ENCODE data around the gene CALD1. TPM values are rescaled to one million over a fixed set of nuclear protein-coding genes. Genes with fewer than 3 reads are reported as not detected.

CALD1 gene
- total and polyA plus RNA-seq, 2 experiments from 2014 or later: 132 to 842 TPM

DNA sequence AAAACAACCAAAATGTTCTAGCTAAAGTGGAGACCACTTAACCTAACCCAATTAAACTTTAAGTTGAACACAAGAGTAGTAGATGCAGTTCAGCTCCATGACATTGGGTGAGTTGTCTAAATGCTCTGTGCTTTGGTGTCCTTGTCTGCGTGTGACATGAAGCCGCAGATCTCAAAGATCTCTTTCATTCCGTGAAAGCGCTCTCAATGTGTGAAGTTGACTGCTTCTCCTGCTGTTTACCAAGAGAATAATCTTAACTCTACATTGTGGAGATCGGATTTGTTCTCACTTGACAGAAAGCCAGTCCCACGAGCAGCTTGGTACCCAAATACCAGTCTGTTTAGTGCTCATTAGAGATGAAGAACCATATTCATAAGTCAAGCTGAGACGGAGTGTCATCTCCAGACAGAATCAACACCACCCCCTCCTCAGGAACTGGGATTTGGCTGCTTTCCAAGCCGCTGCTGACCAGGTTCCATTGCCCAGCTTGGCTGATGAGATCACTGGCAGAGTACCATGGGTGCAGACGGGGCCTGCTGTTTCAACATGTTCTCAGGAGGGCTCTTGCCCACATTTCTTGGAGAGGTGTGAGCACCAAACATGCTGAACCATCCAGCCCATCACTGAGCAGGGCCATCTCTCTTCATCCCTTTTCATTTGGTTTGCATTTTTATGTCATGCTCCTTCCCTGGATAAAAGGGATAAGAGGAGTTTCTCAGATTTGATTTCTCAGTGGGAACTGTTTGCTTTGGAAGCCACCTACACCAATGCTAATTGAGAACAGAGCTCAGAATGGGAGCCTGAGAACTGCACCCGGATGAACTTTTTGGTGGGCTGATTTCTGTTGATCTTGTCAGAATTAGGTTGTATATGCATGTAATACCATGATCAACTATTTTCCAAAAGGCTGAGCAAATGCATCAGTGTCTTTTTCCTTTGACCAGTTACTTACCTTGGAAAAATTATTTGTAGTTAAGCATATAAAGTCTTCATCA lies 111.1 kb downstream of the CALD1 start:
- Histone ChIP-seq H3K4me3 (peak overlapping the region; percentile 51), H3K9me2 (ENCODE audit: insufficient read depth) (no peaks in the 10 kb centered on the region), H3K79me2 (replicated peaks; ENCODE audit: insufficient read depth) (peaks cover 39% of the 10 kb centered on the region), H3F3A (replicated peaks; ENCODE audit: low read depth) (no peaks in the 10 kb centered on the region), H3K4me1 (ENCODE audit: insufficient read depth) (peaks cover 13% of the 10 kb centered on the region; the same call in 1 of the 2 replicates), H2AFZ (no peak overlapping the region), H3K27ac (ENCODE audit: low read depth) (no peak overlapping the region), H3K27me3 (ENCODE audit: insufficient read depth) (no peaks in the 10 kb centered on the region), H3K4me2 (peak overlapping the region; percentile 78), H3K36me3 (ENCODE audit: insufficient read depth) (peaks cover 5% of the 10 kb centered on the region; the same call in 1 of the 2 replicates), H4K20me1 (replicated peaks; ENCODE audit: insufficient read depth) (no peaks in the 10 kb centered on the region; the same call in 1 of the 2 replicates)
- no peak for ATAC-seq
- no peak for DNase-seq (ENCODE audit: low spot score)
- no peak for TF ChIP-seq STAT1 (IDR thresholded peaks at IDR 0.05; ENCODE audit: unreplicated experiment)
- TF ChIP-seq ZNF331 (CRISPR knock-in tag; IDR thresholded peaks at IDR 0.05; ENCODE audit: low read depth): no peak
- TF ChIP-seq EZH2 (IDR thresholded peaks at IDR 0.05; ENCODE audit: low read depth, unreplicated experiment): no peak
- TF ChIP-seq, protein P1, sequence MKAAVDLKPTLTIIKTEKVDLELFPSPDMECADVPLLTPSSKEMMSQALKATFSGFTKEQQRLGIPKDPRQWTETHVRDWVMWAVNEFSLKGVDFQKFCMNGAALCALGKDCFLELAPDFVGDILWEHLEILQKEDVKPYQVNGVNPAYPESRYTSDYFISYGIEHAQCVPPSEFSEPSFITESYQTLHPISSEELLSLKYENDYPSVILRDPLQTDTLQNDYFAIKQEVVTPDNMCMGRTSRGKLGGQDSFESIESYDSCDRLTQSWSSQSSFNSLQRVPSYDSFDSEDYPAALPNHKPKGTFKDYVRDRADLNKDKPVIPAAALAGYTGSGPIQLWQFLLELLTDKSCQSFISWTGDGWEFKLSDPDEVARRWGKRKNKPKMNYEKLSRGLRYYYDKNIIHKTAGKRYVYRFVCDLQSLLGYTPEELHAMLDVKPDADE (IDR thresholded peaks at IDR 0.05): no peak
- no peak for TF ChIP-seq JUNB (IDR thresholded peaks at IDR 0.05; ENCODE audit: unreplicated experiment)
- TF ChIP-seq, protein P2, sequence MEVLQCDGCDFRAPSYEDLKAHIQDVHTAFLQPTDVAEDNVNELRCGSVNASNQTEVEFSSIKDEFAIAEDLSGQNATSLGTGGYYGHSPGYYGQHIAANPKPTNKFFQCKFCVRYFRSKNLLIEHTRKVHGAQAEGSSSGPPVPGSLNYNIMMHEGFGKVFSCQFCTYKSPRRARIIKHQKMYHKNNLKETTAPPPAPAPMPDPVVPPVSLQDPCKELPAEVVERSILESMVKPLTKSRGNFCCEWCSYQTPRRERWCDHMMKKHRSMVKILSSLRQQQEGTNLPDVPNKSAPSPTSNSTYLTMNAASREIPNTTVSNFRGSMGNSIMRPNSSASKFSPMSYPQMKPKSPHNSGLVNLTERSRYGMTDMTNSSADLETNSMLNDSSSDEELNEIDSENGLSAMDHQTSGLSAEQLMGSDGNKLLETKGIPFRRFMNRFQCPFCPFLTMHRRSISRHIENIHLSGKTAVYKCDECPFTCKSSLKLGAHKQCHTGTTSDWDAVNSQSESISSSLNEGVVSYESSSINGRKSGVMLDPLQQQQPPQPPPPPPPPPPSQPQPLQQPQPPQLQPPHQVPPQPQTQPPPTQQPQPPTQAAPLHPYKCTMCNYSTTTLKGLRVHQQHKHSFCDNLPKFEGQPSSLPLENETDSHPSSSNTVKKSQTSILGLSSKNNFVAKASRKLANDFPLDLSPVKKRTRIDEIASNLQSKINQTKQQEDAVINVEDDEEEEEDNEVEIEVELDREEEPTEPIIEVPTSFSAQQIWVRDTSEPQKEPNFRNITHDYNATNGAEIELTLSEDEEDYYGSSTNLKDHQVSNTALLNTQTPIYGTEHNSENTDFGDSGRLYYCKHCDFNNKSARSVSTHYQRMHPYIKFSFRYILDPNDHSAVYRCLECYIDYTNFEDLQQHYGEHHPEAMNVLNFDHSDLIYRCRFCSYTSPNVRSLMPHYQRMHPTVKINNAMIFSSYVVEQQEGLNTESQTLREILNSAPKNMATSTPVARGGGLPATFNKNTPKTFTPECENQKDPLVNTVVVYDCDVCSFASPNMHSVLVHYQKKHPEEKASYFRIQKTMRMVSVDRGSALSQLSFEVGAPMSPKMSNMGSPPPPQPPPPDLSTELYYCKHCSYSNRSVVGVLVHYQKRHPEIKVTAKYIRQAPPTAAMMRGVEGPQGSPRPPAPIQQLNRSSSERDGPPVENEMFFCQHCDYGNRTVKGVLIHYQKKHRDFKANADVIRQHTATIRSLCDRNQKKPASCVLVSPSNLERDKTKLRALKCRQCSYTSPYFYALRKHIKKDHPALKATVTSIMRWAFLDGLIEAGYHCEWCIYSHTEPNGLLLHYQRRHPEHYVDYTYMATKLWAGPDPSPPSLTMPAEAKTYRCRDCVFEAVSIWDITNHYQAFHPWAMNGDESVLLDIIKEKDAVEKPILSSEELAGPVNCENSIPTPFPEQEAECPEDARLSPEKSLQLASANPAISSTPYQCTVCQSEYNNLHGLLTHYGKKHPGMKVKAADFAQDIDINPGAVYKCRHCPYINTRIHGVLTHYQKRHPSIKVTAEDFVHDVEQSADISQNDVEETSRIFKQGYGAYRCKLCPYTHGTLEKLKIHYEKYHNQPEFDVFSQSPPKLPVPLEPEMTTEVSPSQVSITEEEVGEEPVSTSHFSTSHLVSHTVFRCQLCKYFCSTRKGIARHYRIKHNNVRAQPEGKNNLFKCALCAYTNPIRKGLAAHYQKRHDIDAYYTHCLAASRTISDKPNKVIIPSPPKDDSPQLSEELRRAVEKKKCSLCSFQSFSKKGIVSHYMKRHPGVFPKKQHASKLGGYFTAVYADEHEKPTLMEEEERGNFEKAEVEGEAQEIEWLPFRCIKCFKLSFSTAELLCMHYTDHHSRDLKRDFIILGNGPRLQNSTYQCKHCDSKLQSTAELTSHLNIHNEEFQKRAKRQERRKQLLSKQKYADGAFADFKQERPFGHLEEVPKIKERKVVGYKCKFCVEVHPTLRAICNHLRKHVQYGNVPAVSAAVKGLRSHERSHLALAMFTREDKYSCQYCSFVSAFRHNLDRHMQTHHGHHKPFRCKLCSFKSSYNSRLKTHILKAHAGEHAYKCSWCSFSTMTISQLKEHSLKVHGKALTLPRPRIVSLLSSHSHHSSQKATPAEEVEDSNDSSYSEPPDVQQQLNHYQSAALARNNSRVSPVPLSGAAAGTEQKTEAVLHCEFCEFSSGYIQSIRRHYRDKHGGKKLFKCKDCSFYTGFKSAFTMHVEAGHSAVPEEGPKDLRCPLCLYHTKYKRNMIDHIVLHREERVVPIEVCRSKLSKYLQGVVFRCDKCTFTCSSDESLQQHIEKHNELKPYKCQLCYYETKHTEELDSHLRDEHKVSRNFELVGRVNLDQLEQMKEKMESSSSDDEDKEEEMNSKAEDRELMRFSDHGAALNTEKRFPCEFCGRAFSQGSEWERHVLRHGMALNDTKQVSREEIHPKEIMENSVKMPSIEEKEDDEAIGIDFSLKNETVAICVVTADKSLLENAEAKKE (CRISPR knock-in tag; IDR thresholded peaks at IDR 0.05): no peak
- Mint-ChIP-seq H3K9me3 (peaks cover 13% of the 10 kb centered on the region), H3K4me1 (peaks cover 35% of the 10 kb centered on the region), H3K27ac (peak overlapping the region; percentile 95), H3K4me3 (peak overlapping the region; percentile 84), H3K36me3 (ENCODE audit: low read depth) (peaks cover 26% of the 10 kb centered on the region), H3K27me3 (ENCODE audit: insufficient read depth, low read depth, poor library complexity) (peaks cover 1% of the 10 kb centered on the region)

Data from GM23338 (cell line).